ENCODE measurements around the gene DAB1. TPM values are rescaled to one million over a fixed set of nuclear protein-coding genes. Genes with fewer than 3 reads are reported as not detected.

DAB1 gene
- total RNA-seq, 4 donors from 2014 or later = 0.48 to 1.1 (median 0.70) TPM

DNA sequence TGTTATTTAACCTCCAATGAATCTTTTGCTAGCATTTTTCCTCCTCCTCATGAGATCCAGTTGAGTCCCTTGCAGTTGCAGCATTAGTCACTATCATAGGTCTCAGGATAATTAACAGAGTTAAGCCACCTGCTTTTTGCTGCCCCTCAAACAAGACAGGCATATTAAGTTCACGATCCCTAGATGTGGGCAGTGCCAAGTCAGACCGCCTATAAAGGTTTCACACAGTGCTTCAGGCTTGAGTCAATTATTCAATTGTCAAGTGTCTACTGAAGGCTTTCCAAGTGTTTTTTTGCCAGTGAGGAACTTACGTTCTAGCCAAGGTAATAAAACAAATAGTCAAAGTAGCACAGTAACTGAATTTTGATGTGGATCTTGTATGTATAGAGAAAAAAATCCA is 175.0 kb downstream of the DAB1 start:
- TF ChIP-seq, protein P1, sequence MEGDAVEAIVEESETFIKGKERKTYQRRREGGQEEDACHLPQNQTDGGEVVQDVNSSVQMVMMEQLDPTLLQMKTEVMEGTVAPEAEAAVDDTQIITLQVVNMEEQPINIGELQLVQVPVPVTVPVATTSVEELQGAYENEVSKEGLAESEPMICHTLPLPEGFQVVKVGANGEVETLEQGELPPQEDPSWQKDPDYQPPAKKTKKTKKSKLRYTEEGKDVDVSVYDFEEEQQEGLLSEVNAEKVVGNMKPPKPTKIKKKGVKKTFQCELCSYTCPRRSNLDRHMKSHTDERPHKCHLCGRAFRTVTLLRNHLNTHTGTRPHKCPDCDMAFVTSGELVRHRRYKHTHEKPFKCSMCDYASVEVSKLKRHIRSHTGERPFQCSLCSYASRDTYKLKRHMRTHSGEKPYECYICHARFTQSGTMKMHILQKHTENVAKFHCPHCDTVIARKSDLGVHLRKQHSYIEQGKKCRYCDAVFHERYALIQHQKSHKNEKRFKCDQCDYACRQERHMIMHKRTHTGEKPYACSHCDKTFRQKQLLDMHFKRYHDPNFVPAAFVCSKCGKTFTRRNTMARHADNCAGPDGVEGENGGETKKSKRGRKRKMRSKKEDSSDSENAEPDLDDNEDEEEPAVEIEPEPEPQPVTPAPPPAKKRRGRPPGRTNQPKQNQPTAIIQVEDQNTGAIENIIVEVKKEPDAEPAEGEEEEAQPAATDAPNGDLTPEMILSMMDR (IDR thresholded peaks at IDR 0.05) = no peak
- no peak for ATAC-seq (ENCODE audit: low FRiP score)
- no peak for DNase-seq (ENCODE audit: low spot score)

DNA sequence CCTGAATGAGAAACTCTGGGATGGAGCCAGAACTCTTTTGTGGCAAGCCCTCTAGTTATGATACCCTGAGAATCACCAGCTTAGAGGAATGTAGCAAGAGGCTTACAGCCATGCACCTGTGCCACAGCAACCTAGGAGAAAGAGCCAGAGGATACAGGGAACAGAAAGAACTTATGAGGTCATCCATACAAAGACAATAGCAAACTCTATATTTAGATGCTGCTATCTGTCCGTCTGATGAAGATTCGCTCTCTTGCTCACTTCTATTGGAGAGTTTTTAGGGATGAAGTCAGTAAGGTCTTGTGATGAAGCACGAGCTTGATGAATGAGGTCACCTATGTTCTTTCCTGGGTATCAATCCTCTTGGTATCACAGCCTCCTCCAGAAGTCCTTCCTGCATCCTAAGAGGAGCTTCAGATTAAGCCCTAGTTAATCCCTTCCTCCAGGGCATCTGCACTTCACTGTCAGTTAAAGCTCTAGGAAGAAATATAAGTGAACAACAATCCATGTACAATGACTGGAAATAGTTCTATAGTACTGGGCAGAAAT is 185.6 kb downstream of the DAB1 start:
- TF ChIP-seq, protein P1 (IDR thresholded peaks at IDR 0.05) = no peak
- ATAC-seq (ENCODE audit: low FRiP score) = no peak
- DNase-seq (ENCODE audit: low spot score) = no peak

DNA sequence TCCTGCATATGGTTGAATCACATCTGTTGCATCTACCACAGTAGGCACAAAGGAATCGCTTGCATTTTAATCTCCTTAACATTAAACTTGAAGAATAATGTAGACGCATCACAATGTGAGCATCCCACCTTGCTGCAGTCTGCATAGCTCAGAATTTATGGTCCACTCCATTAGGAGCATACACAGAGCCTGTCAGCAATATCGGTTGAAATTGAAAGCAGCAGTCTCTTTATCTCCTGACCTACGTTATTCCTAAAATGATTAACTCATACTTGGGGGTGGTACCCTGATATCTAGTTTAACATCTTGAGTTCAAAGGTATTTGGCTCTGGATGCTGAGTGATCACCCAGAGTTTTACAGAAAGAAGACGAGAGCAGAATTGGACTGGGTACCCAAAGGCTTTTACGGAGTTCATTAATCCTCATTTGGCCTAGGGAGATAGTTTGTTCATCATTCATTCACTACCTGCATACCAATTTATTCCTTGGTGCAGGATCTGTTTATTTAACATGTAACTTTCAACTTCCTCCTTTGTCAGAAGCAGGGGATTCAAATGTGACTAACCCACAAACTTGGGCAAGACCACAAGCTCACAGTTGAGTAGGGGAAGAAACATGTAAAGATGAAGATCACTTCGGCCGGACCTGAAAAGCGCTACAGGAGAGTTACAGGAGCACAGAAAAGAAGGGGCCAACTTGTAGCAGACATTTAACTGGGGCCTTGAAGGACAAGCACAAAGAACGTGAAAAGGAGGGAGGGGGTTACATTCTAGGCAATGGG is 187.9 kb downstream of the DAB1 start:
- no peak for ATAC-seq (ENCODE audit: low FRiP score)
- TF ChIP-seq, protein P1 (IDR thresholded peaks at IDR 0.05) = no peak

DNA sequence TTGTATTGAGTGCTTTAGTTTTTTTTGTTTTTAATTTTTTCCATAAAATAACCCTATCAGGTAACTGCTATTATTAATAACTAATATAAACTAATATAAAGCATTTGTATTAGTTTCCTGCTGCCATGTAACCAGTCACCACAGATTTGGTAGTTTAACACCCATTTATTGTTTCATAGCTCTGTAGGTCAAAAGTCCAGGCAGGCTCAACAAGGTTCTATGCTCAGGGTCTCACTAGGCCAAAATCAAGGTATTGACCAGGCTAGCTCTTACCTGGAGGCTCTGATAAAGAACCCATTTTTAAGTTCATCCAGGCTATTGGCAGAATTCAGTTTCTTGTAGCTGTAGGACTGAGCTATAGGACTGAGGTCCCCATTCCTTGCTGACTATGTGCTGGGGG is 189.4 kb downstream of the DAB1 start:
- TF ChIP-seq, protein P1 (IDR thresholded peaks at IDR 0.05) = no peak
- ATAC-seq (ENCODE audit: low FRiP score) (no peak), DNase-seq (ENCODE audit: low spot score) (no peak)

More for the DNA sequence above, 187.9 kb downstream of the DAB1 start:
- no peak for DNase-seq (ENCODE audit: low spot score)

DNA sequence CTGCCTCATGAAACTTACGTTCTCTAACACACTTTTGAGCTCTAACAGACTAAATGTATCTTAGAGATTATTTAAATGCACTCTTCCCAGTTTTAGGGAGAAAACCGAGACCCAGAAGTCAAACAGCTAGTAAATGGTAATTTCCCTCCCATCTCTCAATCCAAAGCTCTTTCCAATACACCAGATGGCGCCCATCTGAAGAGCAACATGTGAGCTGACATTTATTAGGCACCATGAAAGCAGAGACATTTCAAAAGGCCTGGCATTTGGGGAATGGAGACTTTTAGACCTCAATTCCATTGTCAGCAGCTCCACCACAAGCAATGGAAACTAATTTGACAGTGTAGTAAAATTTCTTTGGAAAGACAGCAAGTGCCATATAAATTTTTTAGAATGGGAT is 191.4 kb downstream of the DAB1 start:
- TF ChIP-seq, protein P1 (IDR thresholded peaks at IDR 0.05) = no peak
- ATAC-seq (ENCODE audit: low FRiP score) (no peak), DNase-seq (ENCODE audit: low spot score) (no peak)

DNA sequence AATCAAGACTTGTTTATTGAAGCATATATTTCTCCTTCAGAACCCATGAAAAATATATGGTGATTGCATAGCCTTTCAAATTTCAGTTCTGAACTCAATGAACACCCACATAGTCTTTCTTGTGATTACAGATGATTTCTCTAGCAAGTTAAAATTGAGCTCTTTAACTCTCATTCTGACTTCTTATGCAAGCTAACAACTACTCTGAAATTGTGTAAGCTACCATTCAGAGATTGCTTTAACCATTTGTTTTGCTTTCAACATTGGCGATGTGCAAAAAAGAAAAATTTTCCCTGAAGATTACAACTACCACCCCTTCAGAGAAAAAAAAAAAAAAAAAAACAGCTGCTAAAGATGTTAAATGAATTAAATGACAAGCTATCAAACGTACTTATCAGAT is 193.9 kb downstream of the DAB1 start:
- TF ChIP-seq, protein P1 (IDR thresholded peaks at IDR 0.05) = no peak
- ATAC-seq (ENCODE audit: low FRiP score) (no peak), DNase-seq (ENCODE audit: low spot score) (no peak)

DNA sequence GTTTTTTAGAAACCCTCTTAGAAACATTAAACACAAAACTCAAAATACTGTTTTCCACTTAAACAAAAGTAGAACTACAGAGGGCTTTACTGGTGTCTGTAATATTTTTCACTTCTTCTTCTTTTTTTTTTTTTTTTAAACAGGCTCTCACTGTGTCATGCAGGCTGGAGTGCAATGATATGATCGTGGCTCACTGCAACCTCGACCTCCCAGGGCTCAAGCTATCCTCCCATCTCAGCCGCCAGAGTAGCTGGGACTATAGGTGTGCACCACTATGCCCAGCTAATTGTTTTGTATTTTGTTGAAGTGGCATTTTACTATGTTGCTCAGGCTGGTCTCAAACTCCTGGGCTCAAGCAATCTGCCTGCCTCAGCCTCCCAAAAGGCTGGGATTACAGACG is 194.8 kb downstream of the DAB1 start:
- ATAC-seq (ENCODE audit: low FRiP score) (no peak), DNase-seq (ENCODE audit: low spot score) (no peak)
- TF ChIP-seq, protein P1 (IDR thresholded peaks at IDR 0.05) = no peak

All from omental fat pad (tissue), 4 donors.